Erythroblast (primary cell): ENCODE data around the gene WNK1.

Experiments used
- GATA1 ChIP-seq: IDR thresholded peaks from 2 replicates; pipeline ENCODE4 v1.6.1; 2011; ENCODE audit warnings: low read depth, mild to moderate bottlenecking, control low read depth, low read length, moderate library complexity
- POLR2A ChIP-seq: IDR thresholded peaks from 2 replicates; pipeline ENCODE4 v1.6.1; 2011; ENCODE audit warnings: mild to moderate bottlenecking, low read length

DNA sequence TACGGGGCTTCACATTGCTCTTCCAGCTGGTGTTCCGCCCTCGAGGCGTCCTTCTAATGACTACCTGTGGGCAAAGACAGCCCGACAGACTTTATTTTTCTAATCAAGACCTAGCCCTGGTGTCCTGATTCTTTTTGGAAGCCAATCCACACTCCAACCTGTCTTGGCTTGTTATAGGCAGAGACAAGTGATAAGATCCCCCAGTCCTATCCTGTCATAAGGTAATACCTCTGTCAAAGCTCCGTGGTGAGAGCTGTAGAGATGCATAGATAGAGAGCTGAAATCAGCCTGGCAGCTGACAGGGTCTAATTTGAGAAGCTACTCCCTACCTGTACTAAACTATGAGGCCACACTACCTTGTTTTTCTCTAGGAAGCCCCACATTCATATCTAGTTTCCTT lies 11.5 kb upstream of the WNK1 start:
- TF ChIP-seq POLR2A (no peak), GATA1 (no peak)
